T-helper 1 cell treated with Interleukin-12 subunit alpha and Interleukin-12 subunit beta and Interleukin-4 antibody, amounts not matched to agents 30 μg/mL and 1 μg/mL, for 36 hours (primary cell): Measurements from ENCODE around the gene SPATS2L.
A peak's percentile ranks its signal among the peaks of the same experiment; 100 is the strongest.

Source experiments
- H3K27ac Mint-ChIP-seq: one replicate; pipeline ENCODE4 v1.8.0; 2021; ENCODE audit warnings: mild to moderate bottlenecking, mixed read lengths
- H3K27me3 Mint-ChIP-seq: one replicate; pipeline ENCODE4 v1.8.0; 2021; ENCODE audit warnings: low read depth, mixed read lengths
- H3K36me3 Mint-ChIP-seq: one replicate; pipeline ENCODE4 v1.8.0; 2021; ENCODE audit warnings: low read depth, mixed read lengths
- H3K4me1 Mint-ChIP-seq: one replicate; pipeline ENCODE4 v1.8.0; 2021; ENCODE audit warnings: low read depth, mixed read lengths
- H3K4me3 Mint-ChIP-seq: one replicate; pipeline ENCODE4 v1.8.0; 2021; ENCODE audit warnings: mild to moderate bottlenecking, moderate library complexity, mixed read lengths
- H3K9me3 Mint-ChIP-seq: one replicate; pipeline ENCODE4 v1.8.0; 2021; ENCODE audit warnings: mixed read lengths

SPATS2L gene

DNA sequence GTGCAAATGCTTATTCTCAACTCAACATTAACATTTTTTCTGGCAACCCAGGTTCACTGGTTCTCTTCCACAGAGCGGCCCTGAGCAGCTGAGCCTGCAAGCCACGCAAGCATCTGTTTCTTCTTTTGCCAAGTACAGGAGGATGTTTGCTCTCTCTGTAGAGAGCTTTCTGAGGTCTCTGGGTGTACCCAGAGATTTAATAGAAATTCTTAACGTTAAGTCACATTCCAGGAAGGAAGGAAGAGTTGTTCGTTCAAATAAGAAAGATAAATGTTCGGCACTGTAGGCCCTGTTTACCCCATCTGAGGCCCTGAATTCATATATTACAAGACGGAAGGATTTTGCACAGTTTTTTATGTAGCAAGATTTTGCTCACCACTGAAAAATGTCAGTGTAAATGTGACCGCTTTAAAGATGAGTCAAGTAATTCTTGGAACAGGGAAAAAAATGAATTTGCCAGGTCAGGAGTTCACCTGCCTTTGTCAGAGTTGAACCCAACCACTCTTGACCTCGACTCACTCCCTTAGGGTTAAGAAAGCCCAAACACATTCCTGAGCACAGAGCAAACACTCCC is 173.3 kb downstream of the SPATS2L start:
- no peaks in the 10 kb centered on the region for H3K27me3 Mint-ChIP-seq
- peaks cover 12% of the 10 kb centered on the region for H3K36me3 Mint-ChIP-seq
- no peaks in the 10 kb centered on the region for H3K9me3 Mint-ChIP-seq
- peak overlapping the region; percentile 1 for H3K27ac Mint-ChIP-seq
- no peak overlapping the region for H3K4me3 Mint-ChIP-seq
- peaks cover 9% of the 10 kb centered on the region for H3K4me1 Mint-ChIP-seq

DNA sequence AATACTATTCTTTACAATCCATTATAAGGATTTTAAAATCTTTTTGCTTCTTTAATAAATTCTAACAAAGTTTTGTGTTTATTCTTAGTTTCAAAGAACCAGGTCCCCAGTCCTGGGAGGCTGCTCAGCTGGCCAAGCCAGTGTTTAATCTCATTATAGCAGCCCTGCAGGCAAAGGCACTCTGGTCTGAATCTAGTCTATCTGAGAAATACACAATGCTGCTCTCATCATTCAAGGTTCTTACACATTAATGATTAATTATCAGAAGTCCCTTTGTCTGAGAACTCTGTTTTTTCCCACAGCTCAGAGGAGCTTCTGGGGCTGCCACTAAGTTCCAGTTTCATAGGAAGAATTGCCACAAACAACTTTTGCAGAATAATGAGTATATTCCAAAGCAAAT is 175.7 kb downstream of the SPATS2L start:
- no peaks in the 10 kb centered on the region for H3K9me3 Mint-ChIP-seq
- H3K27ac Mint-ChIP-seq: no peak overlapping the region
- no peaks in the 10 kb centered on the region for H3K27me3 Mint-ChIP-seq
- peaks cover 7% of the 10 kb centered on the region for H3K36me3 Mint-ChIP-seq
- H3K4me1 Mint-ChIP-seq: peaks cover 9% of the 10 kb centered on the region
- H3K4me3 Mint-ChIP-seq: no peak overlapping the region

DNA sequence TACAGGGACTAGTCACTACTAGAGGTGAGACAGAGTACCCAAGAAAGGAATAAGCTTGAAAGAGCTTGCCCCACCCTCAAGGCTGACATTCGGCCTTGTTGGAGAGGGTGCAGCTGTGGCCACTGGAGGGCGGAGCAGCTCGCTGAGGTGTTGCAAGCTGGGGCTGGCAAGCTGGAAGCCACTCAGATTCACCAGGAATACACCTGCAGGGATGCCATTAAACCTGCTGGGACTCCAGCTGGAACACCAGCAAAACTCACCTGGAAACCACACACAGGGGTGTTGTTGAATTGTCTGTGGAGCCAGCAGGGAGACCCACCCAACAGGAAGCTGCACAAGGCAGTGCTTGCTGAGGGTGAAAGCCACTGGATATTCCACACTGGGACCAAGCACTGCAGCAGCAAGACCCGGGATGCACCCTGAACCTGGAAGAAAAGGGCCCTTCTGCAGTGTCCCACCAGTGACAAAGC is 177.3 kb downstream of the SPATS2L start:
- Mint-ChIP-seq H3K9me3 (no peaks in the 10 kb centered on the region), H3K4me3 (no peak overlapping the region), H3K27ac (no peak overlapping the region), H3K36me3 (peaks cover 4% of the 10 kb centered on the region), H3K27me3 (no peaks in the 10 kb centered on the region), H3K4me1 (peaks cover 9% of the 10 kb centered on the region)

DNA sequence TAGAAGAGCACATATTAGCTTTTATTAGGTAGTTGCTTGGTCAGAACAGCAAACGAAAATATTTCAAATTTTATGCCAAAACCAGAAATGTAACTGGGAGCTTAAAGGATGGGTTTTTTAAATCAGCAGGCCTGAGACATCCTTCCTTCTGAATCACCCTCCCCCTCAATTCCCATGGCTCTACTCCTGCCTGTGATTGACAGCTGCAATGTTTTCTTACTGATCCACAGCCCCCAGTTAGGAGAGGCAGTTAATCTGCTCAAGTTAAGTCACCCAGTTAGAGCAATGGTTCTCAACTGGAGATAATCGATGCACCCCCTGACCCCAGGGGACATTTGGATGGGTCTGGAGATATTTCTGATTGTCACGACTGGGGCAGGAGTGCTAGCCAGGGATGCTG is 178.4 kb downstream of the SPATS2L start:
- no peak overlapping the region for H3K4me3 Mint-ChIP-seq
- H3K36me3 Mint-ChIP-seq: peaks cover 6% of the 10 kb centered on the region
- no peaks in the 10 kb centered on the region for H3K9me3 Mint-ChIP-seq
- H3K27me3 Mint-ChIP-seq: no peaks in the 10 kb centered on the region
- H3K27ac Mint-ChIP-seq: no peak overlapping the region
- H3K4me1 Mint-ChIP-seq: peaks cover 9% of the 10 kb centered on the region

DNA sequence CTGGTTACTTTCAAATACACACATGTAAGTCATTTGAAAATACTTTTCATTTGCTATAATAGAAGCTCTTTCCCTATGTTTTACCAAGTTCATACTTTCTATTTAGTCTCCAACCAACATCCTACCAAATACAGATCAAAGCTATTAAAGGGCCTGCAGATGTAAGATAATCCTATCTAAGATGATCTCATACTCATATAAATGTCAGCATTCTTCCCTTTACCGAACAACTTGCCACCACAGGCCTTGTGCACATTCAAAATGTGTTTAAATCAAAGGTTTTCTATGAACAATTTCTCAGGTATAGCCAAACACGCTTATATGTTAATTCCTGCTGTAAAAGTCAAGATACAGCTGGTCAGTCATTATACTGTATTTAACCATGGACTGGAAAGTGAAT is 180.0 kb downstream of the SPATS2L start:
- peaks cover 16% of the 10 kb centered on the region for H3K36me3 Mint-ChIP-seq

DNA sequence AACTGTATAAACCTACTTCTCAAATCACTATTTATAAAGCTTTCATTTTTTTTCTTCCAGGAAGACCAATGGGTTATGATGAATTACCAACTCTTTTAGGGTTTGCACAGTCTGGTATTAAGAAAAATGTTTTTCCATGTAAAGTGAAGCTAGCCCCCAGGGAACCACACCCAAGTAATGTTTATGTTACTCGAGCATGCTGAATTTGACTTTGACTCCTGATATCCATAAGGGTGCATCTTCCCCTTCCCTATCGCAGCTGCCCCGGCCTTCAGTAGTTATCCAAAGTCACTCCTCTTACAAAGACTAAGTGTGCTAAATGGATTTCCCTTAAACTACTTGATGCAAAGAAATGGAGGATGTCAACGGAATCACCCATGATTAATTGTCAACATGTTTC is 181.7 kb downstream of the SPATS2L start:
- H3K27me3 Mint-ChIP-seq: no peaks in the 10 kb centered on the region
- peaks cover 4% of the 10 kb centered on the region for H3K9me3 Mint-ChIP-seq
- H3K4me1 Mint-ChIP-seq: peaks cover 3% of the 10 kb centered on the region
- H3K4me3 Mint-ChIP-seq: no peak overlapping the region
- H3K27ac Mint-ChIP-seq: no peak overlapping the region
- H3K36me3 Mint-ChIP-seq: peaks cover 26% of the 10 kb centered on the region

More for the DNA sequence above, 180.0 kb downstream of the SPATS2L start:
- H3K4me3 Mint-ChIP-seq: no peak overlapping the region
- peaks cover 4% of the 10 kb centered on the region for H3K9me3 Mint-ChIP-seq
- H3K4me1 Mint-ChIP-seq: peaks cover 4% of the 10 kb centered on the region
- H3K27me3 Mint-ChIP-seq: no peaks in the 10 kb centered on the region
- no peak overlapping the region for H3K27ac Mint-ChIP-seq

DNA sequence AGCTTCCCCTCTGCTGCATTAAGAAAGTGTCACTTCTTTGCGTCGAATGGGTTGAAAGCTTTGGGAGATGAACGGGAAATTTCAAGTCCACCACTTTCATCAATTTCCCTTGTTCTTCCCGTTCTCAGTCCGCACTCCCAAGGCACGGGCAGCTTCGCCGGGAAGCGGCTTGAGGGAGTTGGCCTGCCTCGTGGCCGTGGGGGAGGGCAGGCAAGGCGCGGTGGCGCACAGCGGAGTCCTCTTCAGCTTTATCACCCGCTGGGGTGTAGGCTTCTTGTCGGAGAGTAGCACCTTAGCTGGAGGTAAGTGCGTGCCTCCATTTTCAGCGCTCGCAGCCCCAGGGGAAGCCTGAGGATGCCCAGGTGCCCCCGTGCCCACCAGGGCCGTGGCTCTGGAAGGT is 183.5 kb downstream of the SPATS2L start:
- no peaks in the 10 kb centered on the region for H3K4me1 Mint-ChIP-seq
- H3K27ac Mint-ChIP-seq: no peak overlapping the region
- H3K36me3 Mint-ChIP-seq: peaks cover 28% of the 10 kb centered on the region
- no peaks in the 10 kb centered on the region for H3K27me3 Mint-ChIP-seq
- H3K9me3 Mint-ChIP-seq: peaks cover 4% of the 10 kb centered on the region
- H3K4me3 Mint-ChIP-seq: no peak overlapping the region

DNA sequence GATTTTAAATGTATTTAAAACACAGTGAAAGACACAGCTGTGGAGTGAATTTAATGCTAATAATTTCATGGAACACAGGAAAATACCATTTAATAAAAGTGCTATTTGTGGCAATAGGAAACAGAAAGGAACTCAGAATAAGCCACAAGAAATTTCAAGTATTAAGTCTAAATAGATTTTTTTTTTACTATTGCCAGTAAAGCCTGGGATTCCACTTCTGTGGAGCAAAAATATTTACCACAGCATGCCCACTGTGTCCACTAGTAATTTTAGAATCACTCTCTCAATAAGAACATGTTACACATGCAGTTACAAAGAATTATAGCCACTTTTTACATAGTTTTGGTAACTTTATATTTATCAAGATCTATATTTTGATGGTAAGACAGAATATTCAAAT is 186.2 kb downstream of the SPATS2L start:
- H3K4me3 Mint-ChIP-seq: no peak overlapping the region
- no peak overlapping the region for H3K27ac Mint-ChIP-seq
- H3K36me3 Mint-ChIP-seq: peaks cover 33% of the 10 kb centered on the region
- peaks cover 4% of the 10 kb centered on the region for H3K9me3 Mint-ChIP-seq
- H3K27me3 Mint-ChIP-seq: no peaks in the 10 kb centered on the region
- H3K4me1 Mint-ChIP-seq: no peaks in the 10 kb centered on the region

DNA sequence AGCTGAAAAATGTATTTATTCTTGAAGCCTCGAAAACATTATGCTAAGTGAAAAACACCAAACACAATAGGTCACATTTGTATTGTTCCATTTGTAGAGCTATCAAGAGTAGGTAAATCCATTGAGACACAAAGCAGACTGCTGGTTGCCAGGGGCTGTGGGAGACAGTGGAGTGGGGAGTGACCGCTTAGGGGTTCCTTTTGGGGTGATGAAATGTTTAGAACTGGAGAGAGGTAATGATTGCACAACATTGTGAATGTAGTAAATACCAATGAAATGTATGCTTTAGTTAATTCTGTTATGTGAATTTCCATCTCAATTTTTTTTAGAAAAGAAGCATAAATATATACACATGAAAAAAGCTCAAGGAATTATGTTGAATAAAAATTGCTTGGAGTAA is 187.6 kb downstream of the SPATS2L start:
- Mint-ChIP-seq H3K9me3 (peaks cover 4% of the 10 kb centered on the region), H3K4me1 (no peaks in the 10 kb centered on the region), H3K36me3 (peaks cover 41% of the 10 kb centered on the region), H3K27ac (no peak overlapping the region), H3K4me3 (no peak overlapping the region), H3K27me3 (no peaks in the 10 kb centered on the region)

DNA sequence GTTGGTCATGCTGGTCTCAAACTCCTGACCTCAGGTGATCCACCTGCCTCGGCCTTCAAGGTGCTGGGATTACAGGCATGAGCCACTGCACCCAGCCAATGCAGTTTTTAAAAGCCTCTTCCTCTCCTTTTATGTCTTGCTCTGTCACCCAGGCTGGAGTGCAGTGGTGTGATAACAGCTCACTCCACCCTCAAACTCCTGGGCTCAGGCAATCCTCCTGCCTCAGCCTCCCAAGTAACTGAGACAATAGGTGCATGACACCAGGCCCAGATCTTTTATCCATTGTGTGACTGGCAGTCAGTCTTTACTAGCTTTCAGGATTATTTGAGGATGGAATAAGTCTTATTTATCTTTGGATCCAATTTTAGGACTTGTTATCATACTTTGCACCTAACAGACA is 190.2 kb downstream of the SPATS2L start:
- Mint-ChIP-seq H3K27ac (no peak overlapping the region), H3K36me3 (peaks cover 26% of the 10 kb centered on the region)

DNA sequence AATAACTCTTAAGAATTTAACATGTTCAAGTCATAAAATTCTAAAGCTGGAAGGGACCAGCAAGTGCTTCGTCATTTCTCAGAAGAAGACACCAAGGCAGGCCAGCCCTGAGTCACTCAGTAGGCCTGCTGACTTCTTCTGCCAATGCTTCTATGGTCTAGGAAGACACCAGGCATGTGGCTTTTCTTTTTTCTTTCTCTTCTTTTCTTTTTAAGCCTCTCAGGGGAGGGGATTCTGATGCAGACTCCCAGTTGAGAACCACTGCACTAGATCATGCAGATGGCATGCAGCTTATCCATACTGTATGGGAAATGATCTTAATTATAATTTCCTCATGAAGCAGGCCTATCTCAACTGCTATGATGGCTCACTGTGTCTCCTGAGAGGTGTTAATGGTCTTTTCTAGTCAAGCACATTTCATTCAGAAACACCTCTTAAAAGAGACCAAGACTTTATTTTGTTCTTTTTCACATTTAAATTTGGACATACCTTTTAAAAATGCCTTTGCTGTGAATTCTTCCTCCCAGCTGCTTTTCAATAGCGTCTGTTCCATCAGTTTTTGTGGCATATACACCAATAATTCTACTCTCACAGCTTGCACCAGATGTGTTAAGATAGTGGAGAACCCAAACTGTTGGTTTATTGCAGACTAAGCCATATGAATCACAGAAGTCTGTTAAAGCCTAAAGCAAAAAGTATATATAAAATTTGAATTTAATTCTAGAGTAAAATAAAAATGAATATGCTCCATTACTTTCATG is 192.1 kb downstream of the SPATS2L start:
- H3K27me3 Mint-ChIP-seq: no peaks in the 10 kb centered on the region
- no peak overlapping the region for H3K4me3 Mint-ChIP-seq
- H3K9me3 Mint-ChIP-seq: peaks cover 4% of the 10 kb centered on the region
- peaks cover 31% of the 10 kb centered on the region for H3K36me3 Mint-ChIP-seq
- peaks cover 5% of the 10 kb centered on the region for H3K4me1 Mint-ChIP-seq
- no peak overlapping the region for H3K27ac Mint-ChIP-seq

More for the DNA sequence above, 190.2 kb downstream of the SPATS2L start:
- no peaks in the 10 kb centered on the region for H3K9me3 Mint-ChIP-seq
- no peaks in the 10 kb centered on the region for H3K27me3 Mint-ChIP-seq
- H3K4me3 Mint-ChIP-seq: no peak overlapping the region
- H3K4me1 Mint-ChIP-seq: no peaks in the 10 kb centered on the region

DNA sequence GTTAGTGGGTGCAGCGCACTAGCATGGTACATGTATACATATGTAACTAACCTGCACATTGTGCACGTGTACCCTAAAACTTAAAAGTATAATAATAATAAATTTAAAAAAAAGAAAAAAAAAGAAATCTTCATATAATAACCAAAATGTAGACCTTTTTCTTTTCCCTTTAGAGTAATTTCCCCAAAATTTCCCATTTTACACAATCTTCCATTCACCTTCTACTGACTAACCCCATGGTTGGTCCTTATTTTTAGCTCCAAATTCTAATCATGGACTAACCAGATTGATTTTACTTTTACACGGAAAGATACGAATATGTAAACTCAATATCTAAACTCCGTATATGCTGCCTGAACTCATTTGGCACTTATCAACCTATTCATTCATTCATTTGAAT is 195.7 kb downstream of the SPATS2L start:
- no peak overlapping the region for H3K27ac Mint-ChIP-seq
- H3K36me3 Mint-ChIP-seq: peaks cover 28% of the 10 kb centered on the region
- no peaks in the 10 kb centered on the region for H3K27me3 Mint-ChIP-seq
- no peak overlapping the region for H3K4me3 Mint-ChIP-seq
- peaks cover 4% of the 10 kb centered on the region for H3K9me3 Mint-ChIP-seq
- H3K4me1 Mint-ChIP-seq: peaks cover 7% of the 10 kb centered on the region

DNA sequence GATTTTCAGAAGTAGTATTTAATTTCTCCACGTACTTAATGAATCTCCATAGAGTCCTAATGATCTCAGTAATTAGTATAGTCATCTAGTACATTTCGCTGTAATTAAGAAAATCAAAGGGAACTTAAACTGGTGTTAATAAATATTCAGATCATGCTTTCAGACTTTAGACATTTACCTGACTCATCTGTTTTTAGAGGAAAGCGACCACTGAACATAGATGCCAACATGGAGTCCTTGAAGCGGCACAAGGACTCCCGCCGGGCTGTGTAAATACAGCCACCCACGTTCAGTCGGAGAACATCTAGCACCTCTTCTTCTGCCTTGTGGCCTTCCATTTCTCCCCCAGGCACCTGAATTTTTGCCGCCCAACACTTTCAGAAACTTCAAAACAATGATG is 200.2 kb downstream of the SPATS2L start:
- peaks cover 20% of the 10 kb centered on the region for H3K4me1 Mint-ChIP-seq
- no peak overlapping the region for H3K27ac Mint-ChIP-seq
- H3K36me3 Mint-ChIP-seq: peaks cover 17% of the 10 kb centered on the region
- no peak overlapping the region for H3K4me3 Mint-ChIP-seq
- no peaks in the 10 kb centered on the region for H3K27me3 Mint-ChIP-seq
- peaks cover 4% of the 10 kb centered on the region for H3K9me3 Mint-ChIP-seq

DNA sequence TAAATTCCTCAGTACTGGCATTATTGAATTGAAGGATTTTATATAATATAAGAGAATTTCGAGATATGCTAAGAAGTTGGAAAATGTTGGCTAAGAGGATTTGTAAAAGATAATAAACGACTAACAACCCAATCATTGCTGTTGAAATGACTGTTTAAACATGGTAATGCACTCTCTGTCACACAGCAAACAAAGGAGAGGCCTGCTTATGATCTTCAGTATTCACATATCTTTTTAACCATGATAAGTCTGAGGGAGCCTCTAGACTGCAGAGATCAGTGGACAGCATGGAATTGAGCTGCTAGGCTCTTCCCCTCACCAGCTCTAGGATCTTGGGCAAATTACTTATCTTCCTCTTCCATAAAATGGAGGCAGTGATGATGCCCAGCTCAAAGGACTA is 200.7 kb downstream of the SPATS2L start:
- Mint-ChIP-seq H3K27me3 (no peaks in the 10 kb centered on the region), H3K36me3 (peaks cover 17% of the 10 kb centered on the region), H3K27ac (no peak overlapping the region), H3K4me1 (peaks cover 20% of the 10 kb centered on the region), H3K4me3 (no peak overlapping the region), H3K9me3 (peaks cover 3% of the 10 kb centered on the region)

DNA sequence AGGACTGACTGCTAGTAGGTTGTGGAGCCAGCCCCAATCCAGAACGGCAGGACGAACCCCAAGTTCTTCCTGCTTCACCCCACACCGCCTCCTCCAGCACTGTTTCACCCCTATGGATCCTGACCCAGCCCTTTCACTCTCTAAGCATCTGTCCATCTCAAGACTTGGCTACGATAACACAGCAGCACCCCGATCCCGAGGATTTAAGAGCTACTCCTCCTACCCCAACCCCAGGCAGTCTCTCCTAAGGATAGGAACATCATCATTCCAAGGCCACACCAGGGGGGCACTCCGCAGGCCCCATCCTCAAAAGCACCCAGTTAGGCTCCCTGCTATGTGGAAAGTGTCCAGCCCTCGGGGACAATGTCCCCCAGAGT is 202.7 kb downstream of the SPATS2L start:
- Mint-ChIP-seq H3K9me3 (no peaks in the 10 kb centered on the region), H3K4me3 (peak overlapping the region; percentile 96), H3K27ac (peak overlapping the region; percentile 86), H3K4me1 (peaks cover 16% of the 10 kb centered on the region), H3K27me3 (no peaks in the 10 kb centered on the region), H3K36me3 (peaks cover 5% of the 10 kb centered on the region)
